EL (cell line): ENCODE measurements around the gene FAM219B.
"Not testable (repeated sequence)": the region's sequence is repeated elsewhere in the genome, so short reads cannot be mapped to it uniquely, and the experiment has no call there.

Experiments
- DNase-seq: peaks from one replicate; pipeline ENCODE4 v3.0.0-alpha.2; 2016

Gene FAM219B

DNA sequence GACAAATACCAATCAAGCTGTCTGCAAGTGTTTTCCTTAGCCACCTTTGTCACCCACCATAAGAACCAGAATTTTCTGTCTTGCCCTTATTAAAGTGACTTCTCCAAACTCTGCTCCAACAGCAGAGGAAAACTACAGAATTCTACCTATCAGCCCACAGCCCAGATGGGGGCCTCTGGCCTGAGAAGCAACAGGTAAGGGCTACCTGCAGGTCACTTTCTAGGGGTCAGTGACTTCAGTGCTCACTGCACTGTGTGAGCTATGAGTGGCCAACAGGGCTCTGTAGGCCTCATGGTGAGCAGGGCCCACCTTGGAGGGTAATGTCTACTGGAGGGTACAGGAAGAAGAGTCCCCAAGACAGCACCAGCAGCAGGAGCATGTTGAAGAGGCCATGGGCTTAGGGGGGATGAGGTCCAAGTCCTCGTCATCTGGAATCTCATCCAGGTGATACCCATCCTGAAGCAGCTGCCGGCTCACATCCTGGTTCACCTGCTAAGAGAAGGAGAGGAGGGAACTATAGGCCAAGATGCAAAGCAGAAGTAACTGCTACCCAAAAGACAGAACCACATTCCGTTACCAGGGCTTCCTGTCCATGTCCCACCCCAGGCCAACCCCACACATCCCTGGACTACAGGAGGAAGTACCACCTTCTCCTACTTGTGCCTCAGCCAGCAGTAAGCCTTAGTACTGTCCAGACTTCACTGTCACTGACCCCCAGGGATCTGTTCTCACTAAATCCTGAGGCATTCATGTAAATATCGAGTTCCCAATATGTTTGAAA is 4.2 kb downstream of the FAM219B start:
- no peak for DNase-seq

DNA sequence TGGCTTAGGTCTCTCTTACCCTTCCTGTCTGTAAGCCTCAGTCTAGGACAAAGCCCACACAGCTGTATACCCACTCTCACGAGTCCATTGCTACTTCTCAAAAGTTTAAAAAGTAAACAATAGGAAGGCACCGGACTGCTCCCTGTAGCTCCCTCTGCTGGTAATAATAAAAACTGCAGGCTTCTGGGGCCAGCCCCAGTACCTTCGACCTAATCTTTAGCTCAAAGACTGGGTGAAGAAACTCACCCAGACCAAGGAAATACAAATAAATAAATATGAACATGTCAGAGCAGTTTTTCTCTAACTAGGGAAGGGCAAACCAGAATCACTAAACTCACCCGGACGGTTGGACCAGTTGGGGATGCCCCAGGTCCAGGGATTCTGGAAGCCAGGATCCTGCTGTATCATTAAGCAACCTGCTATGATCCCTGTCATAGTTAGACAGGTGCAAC is 5.0 kb downstream of the FAM219B start:
- peak; percentile 62 for DNase-seq

DNA sequence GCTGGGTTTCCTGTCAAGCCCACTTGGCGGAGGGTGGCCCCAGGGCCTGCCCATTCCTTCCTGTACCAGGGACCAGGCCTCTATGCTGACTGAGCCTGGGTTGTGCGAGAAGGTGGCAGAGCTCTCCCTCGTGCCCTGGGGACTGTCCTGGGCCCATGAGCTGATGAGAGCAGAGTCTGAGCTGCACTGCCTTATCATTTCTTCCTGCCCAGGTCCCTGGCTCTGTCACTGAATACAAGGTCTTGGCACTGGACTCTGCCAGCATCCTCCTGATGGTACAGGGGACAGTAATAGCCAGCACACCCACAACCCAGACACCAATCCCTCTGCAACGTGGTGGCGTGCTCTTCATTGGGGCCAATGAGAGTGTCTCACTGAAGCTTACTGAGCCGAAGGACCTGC is 9.3 kb downstream of the FAM219B start:
- DNase-seq = no peak

DNA sequence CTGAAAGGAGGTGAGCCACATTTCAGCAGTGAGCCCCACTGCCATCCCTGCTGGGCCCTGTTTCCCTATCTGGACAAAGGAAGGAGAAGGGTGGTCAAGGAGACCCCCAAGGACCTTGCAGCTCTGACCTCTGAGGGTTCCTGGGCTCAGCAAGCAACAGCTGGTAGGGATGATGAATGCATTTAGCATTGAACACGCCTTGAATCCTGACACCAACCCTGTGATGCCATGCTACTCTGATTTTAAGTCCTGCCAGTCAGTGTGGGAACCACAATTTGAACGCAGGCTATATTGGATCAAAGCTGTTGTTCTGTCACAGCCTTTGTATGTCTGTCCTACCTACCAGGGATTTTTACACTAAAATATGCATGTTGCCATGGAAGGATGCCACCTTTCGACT is 10.3 kb downstream of the FAM219B start:
- DNase-seq = no peak

DNA sequence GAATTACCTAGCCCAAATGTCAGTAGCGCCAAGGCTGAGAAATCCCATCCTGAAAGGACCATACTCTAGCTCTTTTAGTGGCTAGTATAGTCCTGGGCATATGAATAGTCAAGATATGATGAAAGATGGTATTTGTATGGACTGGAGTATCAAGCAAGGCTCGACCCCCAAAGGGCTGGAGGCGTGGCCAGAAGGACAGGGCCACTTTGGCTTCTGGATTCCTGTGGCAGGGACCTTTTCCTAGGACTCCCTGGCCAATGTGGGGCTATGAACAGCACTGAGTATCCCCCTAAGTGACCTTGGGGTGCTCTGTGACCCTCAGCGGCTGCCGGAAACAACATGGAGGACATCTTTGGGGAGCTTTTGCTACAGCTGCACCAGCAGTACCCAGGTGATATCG is 10.8 kb downstream of the FAM219B start:
- no peak for DNase-seq

DNA sequence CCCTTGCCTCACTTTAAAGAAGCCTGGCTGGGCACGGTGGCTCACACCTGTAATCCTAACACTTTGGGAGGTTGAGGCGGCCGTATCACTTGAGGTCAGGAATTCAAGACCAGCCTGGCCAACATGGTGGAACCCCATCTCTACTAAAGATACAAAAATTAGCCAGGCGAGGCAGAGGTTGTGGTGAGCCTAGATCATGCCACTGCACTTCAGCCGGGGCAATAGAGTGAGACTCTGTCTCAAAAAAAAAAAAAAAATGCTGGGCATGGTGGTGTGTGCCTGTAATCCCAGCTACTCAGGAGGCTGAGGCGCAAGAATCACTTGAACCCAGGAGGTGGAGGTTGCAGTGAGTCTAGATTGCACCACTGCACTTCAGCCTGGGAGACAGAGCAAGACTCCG is 12.3 kb downstream of the FAM219B start:
- DNase-seq = not testable (repeated sequence)

DNA sequence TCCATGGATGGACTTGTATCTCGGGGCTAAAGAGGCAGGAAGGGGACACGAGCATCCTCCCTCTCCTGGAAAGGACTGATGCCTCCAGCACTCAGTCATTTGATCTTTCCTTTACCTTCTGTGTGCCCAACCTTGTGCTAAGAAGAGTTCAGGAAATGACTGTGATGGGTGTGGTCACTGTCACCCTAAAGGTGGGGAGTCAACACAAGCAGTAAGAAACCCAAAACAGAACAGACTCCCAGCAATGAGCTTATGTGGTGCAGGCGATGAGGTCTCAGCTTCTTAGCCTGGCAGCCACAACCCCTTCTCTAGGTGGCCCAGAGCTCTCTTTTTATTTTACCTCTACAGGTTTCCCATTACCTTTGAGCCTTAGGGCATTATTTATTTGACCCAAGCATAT is 13.0 kb downstream of the FAM219B start:
- DNase-seq = no peak

DNA sequence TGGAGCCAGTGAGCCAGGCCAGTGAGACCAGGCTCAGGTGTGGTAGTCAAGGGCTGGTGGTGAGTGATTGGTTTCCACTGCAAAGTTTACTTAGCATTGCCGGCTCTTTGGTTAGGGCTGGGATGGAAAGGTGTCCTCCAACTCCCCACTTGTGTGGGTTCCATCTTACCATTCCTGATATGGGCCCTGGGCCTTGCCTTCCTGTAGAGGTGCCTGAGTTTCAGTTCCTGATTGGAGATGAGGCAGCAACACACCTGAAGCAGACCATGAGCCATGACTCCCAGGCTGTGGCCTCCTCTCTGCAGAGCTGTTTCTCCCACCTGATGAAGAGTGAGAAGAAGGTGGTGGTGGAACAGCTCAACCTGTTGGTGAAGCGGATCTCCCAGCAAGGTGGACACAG is 13.7 kb downstream of the FAM219B start:
- no peak for DNase-seq

DNA sequence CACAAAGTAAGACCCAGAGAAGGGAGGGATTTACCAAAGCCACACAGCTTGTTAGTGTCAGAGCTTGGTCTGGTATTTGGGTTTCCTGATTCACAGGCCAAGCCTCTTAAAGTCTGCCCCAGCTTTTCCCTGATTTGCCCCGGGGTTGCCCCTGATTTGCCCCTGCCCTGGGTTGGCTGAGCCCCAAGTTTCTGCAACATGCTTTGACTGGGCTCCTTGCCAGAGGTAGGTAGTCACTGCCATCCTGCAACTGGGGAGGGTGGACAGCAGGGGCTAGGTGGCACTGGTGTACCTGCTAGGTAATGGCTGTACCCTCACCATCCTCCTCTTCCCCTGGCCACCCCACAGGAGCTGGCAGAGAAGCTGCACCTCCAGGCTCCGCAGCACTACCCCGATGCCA is 14.3 kb downstream of the FAM219B start:
- DNase-seq = no peak

DNA sequence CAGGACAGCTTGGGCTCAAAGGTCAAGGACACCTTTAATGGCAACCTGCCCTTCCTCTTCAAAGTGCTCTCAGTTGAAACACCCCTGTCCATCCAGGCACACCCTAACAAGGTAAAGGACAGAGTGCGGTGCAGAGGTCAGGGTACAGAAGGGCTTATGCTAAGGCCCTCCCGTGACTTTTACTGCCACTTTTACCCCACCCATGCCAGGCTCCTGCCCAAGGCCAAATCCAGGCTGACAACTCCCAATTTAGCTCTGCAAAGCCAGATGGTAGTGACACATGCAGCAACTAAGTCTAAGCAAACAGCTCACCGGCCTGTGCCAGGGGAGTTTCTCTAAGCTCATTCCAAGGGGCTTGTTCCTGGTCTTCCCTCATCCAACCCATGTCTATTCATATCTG is 15.2 kb downstream of the FAM219B start:
- no peak for DNase-seq

DNA sequence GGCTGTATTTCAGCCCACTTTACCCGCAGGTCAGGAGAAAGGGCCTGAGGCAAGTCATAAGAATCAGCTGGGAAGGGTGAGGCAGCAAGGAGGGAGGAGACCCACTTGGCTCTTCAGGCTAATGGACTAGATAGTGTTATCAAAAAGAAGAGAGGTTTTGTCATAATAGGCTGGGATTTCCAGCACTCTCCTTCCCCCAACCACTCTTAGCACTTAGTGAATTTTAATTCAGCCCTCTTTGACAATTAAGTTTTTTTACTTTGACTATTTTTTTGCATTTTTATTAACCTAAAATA is 16.0 kb downstream of the FAM219B start:
- DNase-seq = no peak

DNA sequence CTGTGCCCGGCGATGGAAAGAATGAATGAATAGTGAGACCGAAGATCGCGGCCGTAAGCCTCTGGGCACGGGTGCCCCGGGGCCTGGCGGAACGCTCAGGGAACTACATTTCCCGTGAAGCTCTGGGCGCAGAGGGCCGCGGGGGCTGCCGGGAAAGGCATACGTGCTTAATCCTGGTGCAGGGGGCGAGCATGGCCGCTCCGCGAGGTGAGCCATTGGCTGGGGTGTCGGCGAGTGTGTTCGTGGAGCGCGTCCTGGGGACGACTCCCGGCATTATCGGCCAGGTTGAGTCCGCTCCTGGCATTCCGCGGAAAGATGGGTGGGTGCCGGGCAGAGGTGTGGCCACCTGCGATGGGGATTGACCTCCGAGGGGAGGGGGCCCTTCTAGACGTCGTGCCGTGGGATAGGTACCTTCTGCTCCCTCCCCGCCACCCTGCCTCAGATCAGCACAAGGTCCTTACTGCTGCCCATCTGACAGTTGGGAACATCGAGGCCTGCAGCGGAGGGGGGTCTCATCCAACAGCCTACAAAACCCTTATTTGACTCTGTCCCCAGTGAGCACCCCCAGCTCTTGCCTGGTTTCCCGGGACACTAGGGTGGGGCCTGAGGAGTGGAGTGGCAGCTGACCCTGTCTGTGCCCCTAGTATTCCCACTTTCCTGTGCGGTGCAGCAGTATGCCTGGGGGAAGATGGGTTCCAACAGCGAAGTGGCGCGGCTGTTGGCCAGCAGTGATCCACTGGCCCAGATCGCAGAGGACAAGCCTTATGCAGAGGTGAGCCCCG is 16.6 kb downstream of the FAM219B start, which contains the start of gene MPI:
TSS of gene MPI (plus strand) at position 160 of the 782 bp plus-strand sequence. CDS start at position 192, 32 bp downstream.
- DNase-seq = peak; percentile 85

DNA sequence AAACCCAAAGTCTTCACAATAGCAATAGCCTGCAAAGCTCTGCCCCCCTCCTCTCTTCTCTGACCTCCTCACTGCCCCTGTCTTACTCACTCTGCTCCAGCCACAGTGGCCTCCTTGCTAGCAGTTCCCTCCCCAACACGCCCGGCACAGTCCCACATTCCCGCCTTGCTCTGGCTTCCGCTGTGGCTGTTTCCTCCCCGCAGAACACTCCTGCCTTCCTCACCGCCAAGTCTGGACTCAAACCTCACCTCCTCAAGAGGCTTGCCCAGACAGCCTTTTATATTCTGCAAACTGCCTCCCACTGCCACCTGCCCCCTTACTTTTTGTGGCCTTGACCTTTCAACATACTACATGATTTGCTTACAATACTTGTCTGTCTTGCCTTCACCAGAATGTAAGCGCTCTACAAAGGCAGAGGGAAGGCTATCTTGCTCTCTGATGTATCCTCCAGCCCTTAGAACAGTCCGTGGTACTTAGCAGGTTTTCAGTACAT is 17.2 kb downstream of the FAM219B start:
- DNase-seq = peak; percentile 59

DNA sequence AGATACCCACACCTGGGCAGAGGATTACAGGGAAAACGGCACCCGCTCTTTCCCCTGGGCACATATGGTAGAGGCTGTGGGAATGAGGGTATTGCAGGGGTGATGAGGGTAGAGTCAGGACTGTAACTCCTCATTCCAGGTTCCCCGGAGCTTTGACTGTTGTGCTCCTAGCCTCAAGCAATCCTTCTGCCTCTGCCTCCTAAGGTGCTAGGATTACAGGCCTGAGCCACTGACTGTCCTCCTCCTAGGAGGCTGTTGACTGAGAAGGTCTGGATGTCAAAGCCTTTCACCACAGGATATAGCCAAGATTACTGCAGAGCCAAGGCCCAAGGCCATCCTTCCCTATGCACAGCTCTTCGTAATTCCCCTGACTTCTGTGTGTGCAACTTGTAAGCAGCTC is 17.9 kb downstream of the FAM219B start:
- DNase-seq = no peak

DNA sequence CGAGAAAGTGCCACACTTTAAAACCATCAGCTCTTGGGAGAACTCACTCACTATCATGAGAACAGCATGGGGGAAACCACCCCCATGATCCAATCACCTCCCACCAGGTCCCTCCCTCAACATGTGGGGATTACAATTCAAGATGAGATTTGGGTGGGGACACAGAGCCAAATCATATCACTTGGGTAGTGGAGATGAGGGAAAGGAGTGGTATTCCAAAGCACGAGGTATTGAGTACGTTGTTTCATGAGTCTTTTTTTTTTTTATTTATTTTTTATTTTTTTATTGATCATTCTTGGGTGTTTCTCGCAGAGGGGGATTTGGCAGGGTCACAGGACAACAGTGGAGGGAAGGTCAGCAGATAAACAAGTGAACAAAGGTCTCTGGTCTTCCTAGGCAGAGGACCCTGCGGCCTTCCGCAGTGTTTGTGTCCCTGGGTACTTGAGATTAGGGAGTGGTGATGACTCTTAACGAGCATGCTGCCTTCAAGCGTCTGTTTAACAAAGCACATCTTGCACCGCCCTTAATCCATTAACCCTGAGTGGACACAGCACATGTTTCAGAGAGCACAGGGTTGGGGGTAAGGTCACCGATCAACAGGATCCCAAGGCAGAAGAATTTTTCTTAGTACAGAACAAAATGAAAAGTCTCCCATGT is 19.0 kb downstream of the FAM219B start:
- not testable (repeated sequence) for DNase-seq

DNA sequence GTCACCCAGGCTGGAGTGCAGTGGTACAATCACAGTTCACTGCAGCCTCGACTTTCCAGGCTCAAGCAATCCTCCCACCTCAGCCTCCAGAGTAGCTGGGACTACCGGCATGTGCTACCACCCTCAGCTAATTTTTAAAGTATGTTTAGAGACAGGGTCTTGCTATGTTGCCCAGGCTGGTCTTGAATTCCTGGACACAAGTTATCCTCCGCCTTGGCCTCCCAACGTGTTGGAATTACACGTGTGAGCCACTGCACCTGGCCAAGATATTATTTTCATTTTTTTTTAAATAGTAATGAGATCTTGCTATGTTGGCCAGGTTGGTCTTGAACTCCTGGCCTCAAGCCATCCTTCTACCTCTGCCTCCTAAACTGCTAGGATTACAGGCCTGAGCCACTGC is 21.2 kb downstream of the FAM219B start:
- no peak for DNase-seq

DNA sequence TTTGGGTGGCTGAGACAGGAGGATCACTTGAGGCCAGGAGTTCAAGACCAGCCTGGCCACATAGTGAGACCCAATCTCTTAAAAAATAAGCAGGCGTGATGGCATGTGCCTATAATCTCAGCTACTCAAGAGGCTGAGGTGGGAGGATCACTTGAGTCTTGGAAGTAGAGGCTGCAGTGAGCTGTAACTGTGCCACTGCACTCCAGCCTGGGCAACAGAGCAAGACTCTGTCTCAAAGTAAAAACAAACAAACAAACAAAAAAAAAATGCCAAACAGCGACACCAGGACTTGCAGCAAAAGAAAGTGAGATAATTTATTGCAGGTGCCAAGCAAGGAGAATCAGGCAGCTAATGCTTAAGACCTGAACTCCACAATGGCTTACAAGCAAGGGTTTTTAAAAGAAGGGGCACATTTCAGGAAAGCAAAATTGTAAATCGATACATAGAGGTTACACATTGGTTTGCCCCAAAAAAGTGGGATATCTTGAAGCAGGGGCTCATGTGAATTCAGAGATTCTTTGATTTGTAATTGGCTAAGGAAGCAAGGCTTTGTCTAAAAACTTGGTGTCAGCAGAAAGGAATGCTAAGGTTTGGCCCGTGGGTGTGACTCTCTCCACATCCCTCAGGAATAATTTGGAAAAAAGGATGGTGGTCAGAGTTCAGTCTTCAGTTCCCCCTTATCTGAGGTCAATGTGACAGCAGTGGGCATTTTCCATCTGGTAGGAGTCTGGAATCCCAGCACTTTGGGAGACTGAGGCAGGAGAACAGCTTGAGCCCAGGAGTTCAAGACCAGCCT is 22.0 kb downstream of the FAM219B start:
- DNase-seq = peak; percentile 55

DNA sequence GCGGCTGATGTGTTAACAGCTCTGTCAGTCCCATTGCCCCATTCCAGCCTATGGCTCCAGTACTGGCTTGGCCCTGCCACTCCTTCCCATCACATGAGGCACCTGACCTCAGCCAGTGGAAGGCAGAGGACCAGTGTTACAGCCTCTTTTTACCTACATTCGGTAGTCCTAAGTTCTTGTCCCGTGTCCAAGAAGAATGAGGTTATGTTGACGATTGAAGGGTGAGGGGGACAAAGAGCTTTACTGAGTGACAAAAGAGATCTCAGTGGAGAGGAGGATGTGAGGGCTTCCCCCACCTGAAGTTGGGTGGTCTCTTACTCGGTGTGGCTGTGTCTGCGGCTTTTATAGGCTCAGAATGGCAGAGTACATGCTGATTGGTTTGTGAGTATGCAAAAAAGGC is 24.1 kb downstream of the FAM219B start:
- no peak for DNase-seq

DNA sequence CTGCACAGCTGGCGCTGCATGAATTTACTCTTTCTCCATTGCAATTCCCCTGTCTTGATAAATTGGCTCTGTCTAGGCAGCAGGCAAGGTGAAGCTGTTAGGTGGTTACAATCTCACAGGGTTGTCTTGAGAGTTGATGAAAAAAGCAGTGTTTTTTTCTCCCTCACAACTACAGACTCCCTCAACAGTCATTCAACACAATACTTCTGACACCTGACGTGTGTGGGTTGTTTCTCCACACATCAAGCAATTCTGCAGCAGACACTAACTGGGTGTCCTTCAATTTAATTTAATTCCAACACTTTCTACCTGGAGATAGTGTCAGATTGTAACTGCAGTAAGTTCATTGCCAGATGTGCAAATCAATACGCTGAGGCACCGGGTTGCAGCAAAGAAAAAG is 28.4 kb downstream of the FAM219B start:
- no peak for DNase-seq

DNA sequence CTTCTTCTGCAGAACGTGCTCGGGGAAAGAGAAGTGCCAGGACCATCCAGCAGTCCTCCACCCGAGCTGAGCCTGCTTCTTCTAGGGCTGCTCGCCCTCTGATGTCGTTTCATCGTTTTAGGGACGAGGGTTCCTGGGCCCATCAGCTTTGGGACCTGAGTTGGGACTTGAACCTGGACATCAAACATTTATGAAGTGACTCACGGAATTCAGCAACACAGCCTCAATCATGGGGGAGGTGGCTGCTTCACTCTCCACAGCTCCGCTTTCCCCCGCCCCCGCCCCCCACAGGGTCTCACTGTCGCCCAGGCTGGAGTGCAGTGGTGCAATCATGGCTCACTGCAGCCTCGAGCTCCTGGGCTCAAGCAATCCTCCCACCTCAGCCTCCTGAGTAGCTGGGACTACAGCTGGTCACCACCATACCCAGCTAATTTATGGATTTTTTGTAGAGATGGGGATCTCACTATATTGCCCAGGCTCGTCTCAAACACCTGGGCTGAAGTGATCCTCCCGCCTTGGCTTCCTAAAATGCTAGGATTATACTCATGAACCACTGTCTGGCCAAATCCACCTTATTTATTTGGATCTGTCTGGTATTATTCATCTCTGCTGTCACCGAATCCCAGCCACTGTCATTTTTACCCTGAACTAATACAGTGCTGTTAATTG is 32.8 kb downstream of the FAM219B start:
- peak; percentile 31 for DNase-seq

DNA sequence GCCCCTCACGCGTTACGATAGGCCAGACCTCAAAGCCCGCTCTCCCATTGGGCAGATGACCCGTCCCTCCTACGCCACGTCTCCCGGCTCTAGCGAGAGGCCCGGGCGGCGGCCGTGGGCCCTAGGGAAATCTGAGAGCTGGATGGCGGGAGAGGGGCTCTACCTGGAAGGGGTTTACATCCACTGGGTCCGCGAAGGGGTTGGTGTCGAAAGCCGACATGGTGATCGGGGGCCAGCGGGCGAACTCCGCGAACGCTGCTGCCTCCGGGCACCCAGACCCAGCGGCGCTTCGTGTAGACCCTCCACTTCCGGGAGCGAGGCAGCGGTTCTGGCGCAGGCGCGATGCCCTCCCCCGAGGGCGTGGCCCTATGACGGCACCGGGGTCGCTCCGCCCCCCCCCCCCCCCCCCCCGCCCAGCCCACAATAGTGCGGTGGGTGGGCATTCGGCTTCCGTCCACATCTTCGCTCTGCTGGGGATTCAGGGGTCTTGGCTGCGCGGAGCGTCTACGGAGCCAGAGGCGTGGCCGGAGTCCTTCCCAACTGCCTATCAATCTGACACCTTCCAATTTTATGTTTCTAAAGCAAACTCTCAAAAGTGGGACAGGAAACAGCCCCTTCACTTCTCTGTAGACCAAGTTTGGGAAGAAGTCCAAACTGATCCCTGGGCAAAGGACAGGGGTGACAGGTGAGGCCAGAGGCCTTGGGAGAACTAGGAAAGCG is 33.5 kb downstream of the FAM219B start, which contains the start of gene SCAMP2:
TSS of gene SCAMP2 (minus strand) at position 330 of the 720 bp plus-strand sequence. CDS start at position 220, 110 bp downstream.
- DNase-seq = peak; percentile 95

DNA sequence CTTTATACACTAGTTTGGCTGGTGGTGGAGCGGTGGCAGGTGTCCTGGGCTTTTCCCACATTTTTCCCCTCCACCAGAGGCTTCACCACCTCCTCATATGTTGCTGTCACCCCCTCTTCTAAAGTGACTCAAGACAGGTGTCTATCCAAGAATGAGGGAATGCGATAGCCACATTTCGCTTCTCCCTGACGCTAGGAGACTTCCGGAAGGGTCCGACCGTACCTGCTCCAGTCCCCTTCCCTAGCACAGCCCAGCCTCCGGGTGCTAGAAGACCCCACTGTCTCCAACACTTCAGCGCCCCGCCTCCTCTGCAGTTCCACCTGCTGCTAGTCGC is 34.0 kb downstream of the FAM219B start:
- no peak for DNase-seq
